ENCODE results near the gene ARL14EPL. TPM values are rescaled to one million over a fixed set of nuclear protein-coding genes. Genes with fewer than 3 reads are reported as not detected.

Gene ARL14EPL
- total RNA-seq, result not detected
- polyA plus RNA-seq (ENCODE audit: insufficient read depth, low read depth, low replicate concordance), result 0.21 TPM
- long read RNA-seq, donor 1, result 0 reads
- long read RNA-seq, donor 2, result 0 reads

GRCh38 chr5:116032094-116032517, at the start of gene ARL14EPL:
Gene ARL14EPL, plus strand, starts transcription at chr5:116032472. Its CDS starts 18,994 bp downstream, at chr5:116051466.
- peak; percentile 38 for DNase-seq
- Histone ChIP-seq H3K4me3 (no peak within 1 kb of the TSS), H3K36me3 (ENCODE audit: low read depth, missing control alignments) (no peaks in the 10 kb centered on the region), H3K9me3 (no peaks in the 10 kb centered on the region), H3K27ac (no peak within 1 kb of the TSS), H3K27me3 (no peaks in the 10 kb centered on the region), H3K4me1 (no peaks in the 10 kb centered on the region)
- intact Hi-C loops (cut with DNase I; ENCODE audit: low total_unique reads), result no loop called here
- no peak for TF ChIP-seq POLR2A (IDR thresholded peaks at IDR 0.05)
- TF ChIP-seq CTCF (IDR thresholded peaks at IDR 0.05), result no peak
- 75 to 82% methylated on average over 9 of the region's 9 CpGs for WGBS, 2 donors

- Histone ChIP-seq H3K4me3 (no peak overlapping the region), H3K27ac (no peak overlapping the region), H3K9me3 (no peaks in the 10 kb centered on the region), H3K4me1 (peaks cover 5% of the 10 kb centered on the region), H3K27me3 (no peaks in the 10 kb centered on the region), H3K36me3 (ENCODE audit: low read depth, missing control alignments) (no peaks in the 10 kb centered on the region)
- intact Hi-C loops (cut with DNase I; ENCODE audit: low total_unique reads), result no loop called here
- WGBS, 2 donors, result 89 to 94% methylated on average over 1 of the region's 1 CpG
- TF ChIP-seq CTCF (IDR thresholded peaks at IDR 0.05) (no peak), POLR2A (IDR thresholded peaks at IDR 0.05) (no peak)
- no peak for DNase-seq
These were observed 48.8 kb upstream of the ARL14EPL start for GRCh38 chr5:115983519-115983918.

- WGBS, 2 donors, result 57 to 62% methylated on average over 10 of the region's 10 CpGs
- no peak for DNase-seq
These were observed 46.2 kb upstream of the ARL14EPL start for GRCh38 chr5:115985802-115986757.

GRCh38 chr5:115988002-115988401, 44.3 kb upstream of the ARL14EPL start:
- intact Hi-C loops (cut with DNase I; ENCODE audit: low total_unique reads), result no loop called here
- 93 to 94% methylated on average over 2 of the region's 2 CpGs for WGBS, 2 donors

More at GRCh38 chr5:115985802-115986757, 46.2 kb upstream of the ARL14EPL start:
- H3K9me3 ChIP-seq, result no peaks in the 10 kb centered on the region
- intact Hi-C loops (cut with DNase I; ENCODE audit: low total_unique reads), result no loop called here
- TF ChIP-seq CTCF (IDR thresholded peaks at IDR 0.05), result no peak
- no peak for TF ChIP-seq POLR2A (IDR thresholded peaks at IDR 0.05)
- no peak overlapping the region for H3K4me3 ChIP-seq
- H3K27me3 ChIP-seq, result no peaks in the 10 kb centered on the region
- peaks cover 5% of the 10 kb centered on the region for H3K4me1 ChIP-seq
- no peak overlapping the region for H3K27ac ChIP-seq
- H3K36me3 ChIP-seq (ENCODE audit: low read depth, missing control alignments), result no peaks in the 10 kb centered on the region

More at GRCh38 chr5:115988002-115988401, 44.3 kb upstream of the ARL14EPL start:
- DNase-seq, result no peak
- Histone ChIP-seq H3K27ac (no peak overlapping the region), H3K27me3 (no peaks in the 10 kb centered on the region), H3K4me1 (peaks cover 5% of the 10 kb centered on the region), H3K9me3 (no peaks in the 10 kb centered on the region), H3K36me3 (ENCODE audit: low read depth, missing control alignments) (no peaks in the 10 kb centered on the region), H3K4me3 (no peak overlapping the region)
- no peak for TF ChIP-seq CTCF (IDR thresholded peaks at IDR 0.05)
- TF ChIP-seq POLR2A (IDR thresholded peaks at IDR 0.05), result no peak
